Transverse colon (tissue), 3 donors: Measurements from ENCODE around the gene DTNBP1.

Source experiments
- CTCF ChIP-seq, 5 experiments: fragments of 200-600 bp in 3 of 5; fragments of 450-650 bp in 2 of 5; sonication (generic) in 3 of 5; IDR thresholded peaks; 1 replicate in 2 of 5; 2 replicates in 3 of 5; pipeline ENCODE4 v1.5.1; 2016 to 2017; ENCODE audit warnings: antibody characterized with exemption in 5 of 5, inconsistent platforms in 3 of 5, mild to moderate bottlenecking in 2 of 5, moderate library complexity in 1 of 5
- POLR2A ChIP-seq: fragments of 450-650 bp; IDR thresholded peaks from one replicate; pipeline ENCODE4 v1.6.1; 2016; ENCODE audit warnings: antibody characterized with exemption, mild to moderate bottlenecking, moderate library complexity

GRCh38 chr6:15534974-15535373 is 127.9 kb downstream of the DTNBP1 start:
- TF ChIP-seq CTCF (IDR thresholded peaks at IDR 0.05) (no peak), POLR2A (no peak)
